WTC11 (cell line): ENCODE data around the gene FAM149B1.

ENCODE experiments used
- CREB1 ChIP-seq: sonication (generic); formaldehyde crosslinking; IDR thresholded peaks from 2 replicates; pipeline ENCODE4 v1.8.0; 2023; ENCODE audit warnings: mild to moderate bottlenecking, missing genetic modification reagents
- CTCF ChIP-seq: fragments of 200-600 bp; IDR thresholded peaks from 2 replicates; pipeline ENCODE4 v1.8.0; 2022; ENCODE audit warnings: antibody characterized with exemption
- GTF2I ChIP-seq: fragments of 250-450 bp; sonication (Bioruptor Pico); conservative IDR thresholded peaks from 2 replicates; pipeline ENCODE4 v1.4.0; 2021; ENCODE audit warnings: mild to moderate bottlenecking
- IRF2 ChIP-seq: sonication (generic); formaldehyde crosslinking; IDR thresholded peaks from 2 replicates; pipeline ENCODE4 v1.8.0; 2022; ENCODE audit warnings: low read depth, missing genetic modification reagents, borderline replicate concordance
- TP53 ChIP-seq: sonication (generic); formaldehyde crosslinking; IDR thresholded peaks from 2 replicates; pipeline ENCODE4 v1.8.1; 2023; ENCODE audit warnings: mild to moderate bottlenecking, missing genetic modification reagents
- ZNF396 ChIP-seq: fragments of 250-450 bp; sonication (Bioruptor Pico); IDR thresholded peaks from 2 replicates; pipeline ENCODE4 v1.8.0; 2021; ENCODE audit warnings: mild to moderate bottlenecking, moderate library complexity, borderline replicate concordance
- TF ChIP-seq, protein P1 (sequence below): sonication (generic); formaldehyde crosslinking; IDR thresholded peaks from 2 replicates; pipeline ENCODE4 v1.8.1; 2023; ENCODE audit warnings: mild to moderate bottlenecking, missing genetic modification reagents, moderate library complexity

DNA sequence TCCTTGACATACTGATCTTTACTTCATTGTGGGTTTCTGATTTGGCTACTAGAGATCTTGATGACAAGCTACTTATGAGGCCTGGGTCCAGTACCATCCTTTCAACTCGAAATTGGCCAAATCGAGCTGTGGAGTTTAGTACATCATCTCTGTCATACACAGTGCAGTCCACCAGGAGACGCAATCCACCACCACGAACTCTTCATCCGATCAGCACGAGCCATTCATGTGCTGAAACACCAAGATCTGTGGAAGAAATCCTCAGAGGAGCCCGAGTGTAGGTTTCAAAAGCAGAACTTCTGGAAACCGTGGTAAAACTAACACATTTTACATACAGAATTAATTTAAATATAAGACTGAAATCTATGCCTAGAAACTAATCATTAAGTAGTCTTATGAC, 65.0 kb downstream of the FAM149B1 start:
- TF ChIP-seq TP53 (no peak), GTF2I (no peak), ZNF396 (CRISPR knock-in tag) (no peak), IRF2 (CRISPR knock-in tag) (no peak), CTCF (peak; percentile 35; the same call in 1 of the 2 replicates), CREB1 (CRISPR knock-in tag) (no peak)
- TF ChIP-seq, protein P1, sequence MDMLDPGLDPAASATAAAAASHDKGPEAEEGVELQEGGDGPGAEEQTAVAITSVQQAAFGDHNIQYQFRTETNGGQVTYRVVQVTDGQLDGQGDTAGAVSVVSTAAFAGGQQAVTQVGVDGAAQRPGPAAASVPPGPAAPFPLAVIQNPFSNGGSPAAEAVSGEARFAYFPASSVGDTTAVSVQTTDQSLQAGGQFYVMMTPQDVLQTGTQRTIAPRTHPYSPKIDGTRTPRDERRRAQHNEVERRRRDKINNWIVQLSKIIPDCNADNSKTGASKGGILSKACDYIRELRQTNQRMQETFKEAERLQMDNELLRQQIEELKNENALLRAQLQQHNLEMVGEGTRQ (CRISPR knock-in tag): no peak
